H1 (cell line): ENCODE data around the gene DEGS2. TPM values are rescaled to one million over a fixed set of nuclear protein-coding genes. Genes with fewer than 3 reads are reported as not detected.

Experiments used
- CTCF ChIA-PET: fragments of 300-600 bp; sonication (Branson Sonifier 250); formaldehyde crosslinking; loops from one replicate; lab custom pipeline; 2021; ENCODE audit not compliant: partially characterized antibody; lab: Charles Lee
- POLR2A ChIA-PET: fragments of 300-600 bp; sonication (Branson Sonifier 250); formaldehyde crosslinking; loops from one replicate; lab custom pipeline; 2021; ENCODE audit warnings: inconsistent platforms; ENCODE audit not compliant: partially characterized antibody; lab: Charles Lee
- DNase-seq, 2 experiments: peaks; one replicate each; pipeline versions ENCODE4 v3.0.0 to v3.0.0-alpha.2; 2010 to 2022; ENCODE audit warnings: low spot score in 2 of 2, low read depth in 1 of 2, mixed read lengths in 1 of 2
- FAIRE-seq: peaks from 2 replicates; lab custom pipeline; 2011; peaks lifted over from hg19 to GRCh38; lab: Jason Lieb, UNC
- H2AFZ ChIP-seq: 2 replicates; pipeline ENCODE4 v1.8.1; 2012; ENCODE audit warnings: low read length, inconsistent platforms
- H2AK5ac ChIP-seq: 2 replicates; pipeline ENCODE4 v1.6.1; 2013; ENCODE audit warnings: low read depth, low read length
- H2BK120ac ChIP-seq: replicated peaks from 2 replicates; pipeline ENCODE3; 2013; ENCODE audit warnings: low read depth, low read length, inconsistent platforms
- H2BK12ac ChIP-seq: 2 replicates; pipeline ENCODE4 v1.6.1; 2013; ENCODE audit warnings: low read depth, low read length
- H2BK15ac ChIP-seq: 2 replicates; pipeline ENCODE4 v1.6.1; 2013; ENCODE audit warnings: low read length
- H2BK20ac ChIP-seq: 2 replicates; pipeline ENCODE4 v1.6.1; 2013; ENCODE audit warnings: low read length
- H2BK5ac ChIP-seq: 2 replicates; pipeline ENCODE4 v1.6.1; 2013; ENCODE audit warnings: low read depth, low read length
- H3K14ac ChIP-seq: 2 replicates; pipeline ENCODE4 v1.6.1; 2013; ENCODE audit warnings: inconsistent platforms; ENCODE audit not compliant: insufficient read length
- H3K18ac ChIP-seq: 2 replicates; pipeline ENCODE4 v1.6.1; 2013; ENCODE audit warnings: low read length; ENCODE audit errors: extremely low read depth
- H3K23ac ChIP-seq: 2 replicates; pipeline ENCODE4 v1.6.1; 2013; ENCODE audit warnings: inconsistent platforms; ENCODE audit not compliant: insufficient read length
- H3K23me2 ChIP-seq: 2 replicates; pipeline ENCODE4 v1.6.1; 2013; ENCODE audit warnings: low read depth, low read length
- H3K27ac ChIP-seq: 2 replicates; pipeline ENCODE4 v1.6.1; 2011; ENCODE audit warnings: low read depth, low read length, inconsistent platforms
- H3K27me3 ChIP-seq, 4 experiments: replicated peaks in 1 of 4; 1 replicate in 1 of 4; 2 replicates in 3 of 4; pipeline versions ENCODE4 v1.6.1 to v1.8.1; 2011 to 2013; ENCODE audit warnings: low read length in 3 of 4, mild to moderate bottlenecking in 3 of 4, inconsistent platforms in 2 of 4, mixed read lengths in 2 of 4, moderate library complexity in 1 of 4; ENCODE audit not compliant: control insufficient read depth in 3 of 4, insufficient read depth in 3 of 4; ENCODE audit errors: extremely low read depth in 1 of 4
- H3K36me3 ChIP-seq, 4 experiments: 2 replicates each; pipeline versions ENCODE4 v1.6.1 to v1.8.1; 2011 to 2013; ENCODE audit warnings: mild to moderate bottlenecking in 4 of 4, low read length in 3 of 4, moderate library complexity in 2 of 4, control low read depth in 1 of 4, inconsistent platforms in 1 of 4; ENCODE audit not compliant: insufficient read depth in 4 of 4, control insufficient read depth in 2 of 4
- H3K4ac ChIP-seq: replicated peaks from 2 replicates; pipeline ENCODE3; 2013; ENCODE audit warnings: low read length, low read depth, mixed read lengths, inconsistent platforms; ENCODE audit not compliant: insufficient read length
- H3K4me1 ChIP-seq, 4 experiments: replicated peaks in 1 of 4; 1 replicate in 1 of 4; 2 replicates in 3 of 4; pipeline versions ENCODE4 v1.6.1 to v1.8.1; 2011 to 2013; ENCODE audit warnings: low read length in 3 of 4, inconsistent platforms in 2 of 4, mixed read lengths in 1 of 4; ENCODE audit not compliant: insufficient read depth in 4 of 4, control insufficient read depth in 3 of 4
- H3K4me2 ChIP-seq, 2 experiments: 2 replicates each; pipeline versions ENCODE4 v1.6.1 to v1.8.1; 2011 to 2013; ENCODE audit warnings: low read depth in 2 of 2, low read length in 2 of 2, control low read depth in 1 of 2, inconsistent platforms in 1 of 2, mild to moderate bottlenecking in 1 of 2; ENCODE audit not compliant: insufficient read depth in 1 of 2
- H3K4me3 ChIP-seq, 4 experiments: fragments of 200-600, 300-600 bp in 1 of 4; sonication (generic), shearing (Covaris generic), sonication (Bioruptor Twin) in 1 of 4; 2 replicates each; pipeline versions ENCODE4 v1.5.1 to v1.8.1; 2011 to 2016; ENCODE audit warnings: low read length in 4 of 4, low read depth in 3 of 4, control low read depth in 2 of 4, inconsistent platforms in 2 of 4, mild to moderate bottlenecking in 2 of 4, mixed read lengths in 1 of 4, moderate library complexity in 1 of 4; ENCODE audit not compliant: insufficient read depth in 2 of 4; ENCODE audit errors: extremely low read depth in 1 of 4
- H3K56ac ChIP-seq: replicated peaks from 2 replicates; pipeline ENCODE3; 2013; ENCODE audit warnings: low read depth, mild to moderate bottlenecking, mixed read lengths, low read length, inconsistent platforms; ENCODE audit not compliant: insufficient read length
- H3K79me1 ChIP-seq: 2 replicates; pipeline ENCODE4 v1.6.1; 2013; ENCODE audit warnings: low read depth, low read length, control low read depth
- H3K79me2 ChIP-seq, 2 experiments: 2 replicates each; pipeline versions ENCODE4 v1.6.1 to v1.8.1; 2012 to 2013; ENCODE audit warnings: low read length in 2 of 2, mild to moderate bottlenecking in 2 of 2, inconsistent platforms in 1 of 2; ENCODE audit not compliant: insufficient read depth in 2 of 2, control insufficient read depth in 1 of 2
- H3K9ac ChIP-seq, 4 experiments: replicated peaks in 1 of 4; 1 replicate in 1 of 4; 2 replicates in 3 of 4; pipeline versions ENCODE4 v1.6.1 to v1.8.1; 2011 to 2013; ENCODE audit warnings: low read depth in 3 of 4, low read length in 3 of 4, control low read depth in 2 of 4, mild to moderate bottlenecking in 2 of 4, moderate library complexity in 2 of 4, inconsistent platforms in 1 of 4; ENCODE audit errors: extremely low read depth in 1 of 4
- H3K9me3 ChIP-seq, 2 experiments: 2 replicates each; pipeline versions ENCODE4 v1.6.1 to v1.8.1; 2012 to 2013; ENCODE audit warnings: mild to moderate bottlenecking in 2 of 2, moderate library complexity in 2 of 2, control low read depth in 1 of 2, inconsistent platforms in 1 of 2, low read depth in 1 of 2, low read length in 1 of 2, mixed read lengths in 1 of 2; ENCODE audit not compliant: insufficient read depth in 2 of 2
- H4K20me1 ChIP-seq, 2 experiments: replicated peaks in 1 of 2; 2 replicates each; pipeline versions ENCODE3 to v1.8.1; 2011 to 2013; ENCODE audit warnings: inconsistent platforms in 2 of 2, low read length in 2 of 2, mild to moderate bottlenecking in 1 of 2; ENCODE audit not compliant: insufficient read depth in 2 of 2, control insufficient read depth in 1 of 2
- H4K5ac ChIP-seq: 2 replicates; pipeline ENCODE4 v1.6.1; 2013; ENCODE audit warnings: low read length, low read depth, mixed read lengths, inconsistent platforms; ENCODE audit not compliant: insufficient read length
- H4K8ac ChIP-seq: 2 replicates; pipeline ENCODE4 v1.8.0; 2013; ENCODE audit warnings: mild to moderate bottlenecking, moderate library complexity, low read length, inconsistent platforms; ENCODE audit not compliant: insufficient read depth; ENCODE audit errors: extremely low read depth
- H4K91ac ChIP-seq: replicated peaks from 2 replicates; pipeline ENCODE3; 2013; ENCODE audit warnings: low read length, mixed read lengths, inconsistent platforms; ENCODE audit not compliant: insufficient read length
- E2F6 ChIP-seq: IDR thresholded peaks from 2 replicates; pipeline ENCODE4 v1.6.1; 2012; ENCODE audit warnings: inconsistent platforms
- KDM1A ChIP-seq: fragments of 200-600, 300-600 bp; sonication (generic); IDR thresholded peaks from 2 replicates; pipeline ENCODE4 v1.7.1; 2016; ENCODE audit warnings: mild to moderate bottlenecking, low read length, borderline replicate concordance
- NANOG ChIP-seq: IDR thresholded peaks from 2 replicates; pipeline ENCODE4 v1.6.1; 2011; ENCODE audit warnings: low read length, low read depth, mild to moderate bottlenecking, inconsistent platforms; ENCODE audit not compliant: insufficient read depth, poor library complexity, severe bottlenecking
- POLR2AphosphoS5 ChIP-seq: IDR thresholded peaks from 2 replicates; pipeline ENCODE4 v1.6.1; 2011; ENCODE audit warnings: low read depth, low read length
- RXRA ChIP-seq: IDR thresholded peaks from 2 replicates; pipeline ENCODE4 v1.6.1; 2011; ENCODE audit warnings: low read depth, mild to moderate bottlenecking, low read length, moderate library complexity; ENCODE audit not compliant: insufficient read depth
- SAP30 ChIP-seq: fragments of 300-600 bp; sonication (generic); IDR thresholded peaks from 2 replicates; pipeline ENCODE4 v1.7.1; 2012; ENCODE audit warnings: low read length, moderate library complexity, mild to moderate bottlenecking, inconsistent platforms; ENCODE audit not compliant: insufficient read depth, insufficient replicate concordance
- SP1 ChIP-seq: IDR thresholded peaks from 2 replicates; pipeline ENCODE4 v1.6.1; 2011; ENCODE audit warnings: low read depth, low read length
- SP4 ChIP-seq: IDR thresholded peaks from 2 replicates; pipeline ENCODE4 v1.6.1; 2012; ENCODE audit warnings: low read length, inconsistent platforms
- WGBS, 2 experiments: shearing (Covaris generic) in 1 of 2; methylation state at CpG; one replicate each; pipeline versions ENCODE4 v1.1.6 to v1.1.7; 2013 to 2015; ENCODE audit warnings: low lambda C conversion rate in 2 of 2, mixed read lengths in 2 of 2, inconsistent platforms in 1 of 2, low coverage in 1 of 2, missing lambda C conversion rate in 1 of 2; ENCODE audit not compliant: insufficient replicate concordance in 2 of 2, insufficient coverage in 1 of 2, insufficient read length in 1 of 2; ENCODE audit errors: extremely low coverage in 1 of 2, missing lambda C conversion rate in 1 of 2; 5-methylcytosine and 5-hydroxymethylcytosine counted together
- polyA plus RNA-seq, 7 experiments: library from polyadenylated mRNA; depleted of rRNA in 3 of 7; stranded (reverse) in 5 of 7; unstranded in 2 of 7; fragments of >200 nt in 5 of 7; fragments of 200-250 nt in 2 of 7; gene quantifications; 1 replicate in 5 of 7; 2 replicates in 1 of 7; 4 replicates in 1 of 7; pipeline versions ENCODE4 v1.2.1 to v1.2.3, GENCODE V29; 2011 to 2013; ENCODE audit warnings: missing spikeins in 2 of 7, mixed read lengths in 2 of 7
- total RNA-seq: library from RNA; stranded (reverse); fragmentation: NEBNext Ultra II Directional; extraction: Animal tissue kit (Norgen Biotek cat#: 25700); gene quantifications from 2 replicates; pipeline ENCODE4 v1.2.1, GENCODE V29; 2021
- TF ChIP-seq, protein P1 (sequence below), 3 experiments: IDR thresholded peaks; 1 replicate in 2 of 3; 2 replicates in 1 of 3; pipeline versions ENCODE4 v1.5.1 to v1.6.1; 2011; ENCODE audit warnings: low read length in 3 of 3, mild to moderate bottlenecking in 3 of 3, inconsistent platforms in 2 of 3, low read depth in 1 of 3, moderate library complexity in 1 of 3; ENCODE audit not compliant: insufficient read depth in 1 of 3; ENCODE audit errors: control extremely low read depth in 1 of 3

DEGS2 gene
- total and polyA plus RNA-seq, 2 of the 8 experiments (the other 6 are each of a cell fraction or from before 2014, with no cell fraction given): 0.61 to 0.82 TPM

DNA sequence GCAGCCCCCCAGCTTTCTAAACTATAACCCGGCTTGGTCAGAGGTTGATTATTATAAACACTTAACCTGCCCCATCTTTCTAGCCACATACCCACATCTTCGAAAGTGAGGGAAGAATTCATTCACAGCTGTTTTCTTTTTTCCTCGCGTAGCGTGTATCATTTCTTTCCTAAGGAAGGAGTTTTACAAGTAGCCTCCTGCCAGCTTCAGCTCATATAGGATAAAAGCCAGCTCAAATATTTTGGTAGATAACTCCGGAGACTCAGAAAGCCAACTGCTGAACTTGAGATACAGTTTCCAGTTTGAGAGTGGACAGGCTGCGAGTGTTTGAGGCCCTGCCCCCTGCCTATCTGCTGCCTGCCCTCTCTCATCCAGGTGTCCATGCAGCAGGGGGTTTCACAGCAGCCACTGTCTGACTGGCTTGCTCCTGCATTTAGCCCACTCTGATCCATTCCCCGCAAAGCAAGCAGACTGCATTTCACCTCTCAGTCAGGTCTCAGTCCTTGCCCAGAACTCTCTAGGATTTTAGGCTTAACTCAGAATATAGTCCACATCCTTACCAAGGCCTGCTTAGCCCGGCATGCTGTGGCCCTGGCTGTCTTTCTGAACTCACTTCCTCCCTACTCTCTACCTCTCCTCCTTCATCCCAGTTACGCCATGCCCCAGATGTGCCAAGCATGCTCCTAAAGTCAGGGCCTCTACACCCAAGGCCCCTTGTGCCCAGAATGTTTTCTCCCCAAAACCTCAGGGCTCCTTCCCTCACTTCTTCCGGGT lies 47.3 kb downstream of the DEGS2 start:
- H3K4me1 ChIP-seq: no peaks in the 10 kb centered on the region
- H3K36me3 ChIP-seq: no peaks in the 10 kb centered on the region
- no peak overlapping the region for H4K5ac ChIP-seq
- H3K18ac ChIP-seq: no peak overlapping the region
- H2AFZ ChIP-seq: no peak overlapping the region
- no peak overlapping the region for H4K8ac ChIP-seq
- CTCF ChIA-PET: interaction anchor here (0.8 to 12.1 kb wide), 12 partner anchors 9 to 87 kb away, joined by 3 to 104 read pairs (median 5); no protein-coding TSS in a partner anchor
- no peaks in the 10 kb centered on the region for H3K23me2 ChIP-seq
- H3K79me2 ChIP-seq: no peaks in the 10 kb centered on the region
- no peak overlapping the region for H3K56ac ChIP-seq
- no peak overlapping the region for H2BK5ac ChIP-seq
- 89% methylated on average over 11 of the region's 11 CpGs; no CpG with 5 or more reads in 1 of the 2 experiments for WGBS, 2 experiments
- no peak overlapping the region for H3K27ac ChIP-seq
- H3K27me3 ChIP-seq: no peaks in the 10 kb centered on the region
- no peak overlapping the region for H2BK20ac ChIP-seq
- no peak overlapping the region for H3K9ac ChIP-seq
- no peak overlapping the region for H3K4ac ChIP-seq
- H3K14ac ChIP-seq: no peak overlapping the region
- FAIRE-seq: no peak
- H3K9me3 ChIP-seq: no peaks in the 10 kb centered on the region
- no peak overlapping the region for H3K4me3 ChIP-seq
- H4K20me1 ChIP-seq: peaks cover 0 to 7% of the 10 kb centered on the region in 2 experiments
- no peak overlapping the region for H2AK5ac ChIP-seq
- no peaks in the 10 kb centered on the region; the same call in 1 of the 2 replicates for H3K79me1 ChIP-seq
- POLR2A ChIA-PET: no interaction called here
- DNase-seq: no peak
- H2BK12ac ChIP-seq: no peak overlapping the region
- H3K23ac ChIP-seq: no peak overlapping the region
- no peak overlapping the region for H3K4me2 ChIP-seq
- no peak overlapping the region for H2BK120ac ChIP-seq
- H4K91ac ChIP-seq: no peak overlapping the region
- TF ChIP-seq POLR2AphosphoS5: no peak
- TF ChIP-seq KDM1A: no peak
- no peak for TF ChIP-seq SP4
- no peak for TF ChIP-seq SAP30
- TF ChIP-seq, protein P1, sequence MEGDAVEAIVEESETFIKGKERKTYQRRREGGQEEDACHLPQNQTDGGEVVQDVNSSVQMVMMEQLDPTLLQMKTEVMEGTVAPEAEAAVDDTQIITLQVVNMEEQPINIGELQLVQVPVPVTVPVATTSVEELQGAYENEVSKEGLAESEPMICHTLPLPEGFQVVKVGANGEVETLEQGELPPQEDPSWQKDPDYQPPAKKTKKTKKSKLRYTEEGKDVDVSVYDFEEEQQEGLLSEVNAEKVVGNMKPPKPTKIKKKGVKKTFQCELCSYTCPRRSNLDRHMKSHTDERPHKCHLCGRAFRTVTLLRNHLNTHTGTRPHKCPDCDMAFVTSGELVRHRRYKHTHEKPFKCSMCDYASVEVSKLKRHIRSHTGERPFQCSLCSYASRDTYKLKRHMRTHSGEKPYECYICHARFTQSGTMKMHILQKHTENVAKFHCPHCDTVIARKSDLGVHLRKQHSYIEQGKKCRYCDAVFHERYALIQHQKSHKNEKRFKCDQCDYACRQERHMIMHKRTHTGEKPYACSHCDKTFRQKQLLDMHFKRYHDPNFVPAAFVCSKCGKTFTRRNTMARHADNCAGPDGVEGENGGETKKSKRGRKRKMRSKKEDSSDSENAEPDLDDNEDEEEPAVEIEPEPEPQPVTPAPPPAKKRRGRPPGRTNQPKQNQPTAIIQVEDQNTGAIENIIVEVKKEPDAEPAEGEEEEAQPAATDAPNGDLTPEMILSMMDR (IDR thresholded peaks at IDR 0.05; ENCODE audit: control extremely low read depth in 1 of 3, insufficient read depth in 1 of 3, low read depth in 1 of 3, low read length in 3 of 3): no peak
- TF ChIP-seq E2F6: no peak
- no peak for TF ChIP-seq SP1
- no peak for TF ChIP-seq RXRA
- no peak for TF ChIP-seq NANOG
- no peak overlapping the region for H2BK15ac ChIP-seq
